HG03571 (cell line): ENCODE measurements around the gene RRAGD.
A peak's percentile ranks its signal among the peaks of the same experiment; 100 is the strongest.

ENCODE experiments used
- ATAC-seq: cut with Tn5 transposase; IDR thresholded peaks from one replicate; pipeline ENCODE4 v1.9.1; 2021; ENCODE audit not compliant: unreplicated experiment

The RRAGD gene

GRCh38 chr6:89412071-89413005 is at the start of gene RRAGD:
RRAGD (minus strand) TSS chr6:89412273; CDS start chr6:89411993, 280 bp downstream.
- ATAC-seq, result peak; percentile 62

GRCh38 chr6:89460713-89461112 is 48.6 kb upstream of the RRAGD start:
- no peak for ATAC-seq

- ATAC-seq, result no peak
Measured at GRCh38 chr6:89459501-89459900, 47.4 kb upstream of the RRAGD start.

- no peak for ATAC-seq
Measured at GRCh38 chr6:89458704-89459103, 46.6 kb upstream of the RRAGD start.

GRCh38 chr6:89454300-89454699 is 42.2 kb upstream of the RRAGD start:
- ATAC-seq, result no peak

- ATAC-seq, result no peak
Measured at GRCh38 chr6:89452281-89452680, 40.2 kb upstream of the RRAGD start.

GRCh38 chr6:89449193-89449592 is 37.1 kb upstream of the RRAGD start:
- ATAC-seq, result no peak

- ATAC-seq, result no peak
Measured at GRCh38 chr6:89443658-89444057, 31.6 kb upstream of the RRAGD start.

- no peak for ATAC-seq
Measured at GRCh38 chr6:89440200-89440599, 28.1 kb upstream of the RRAGD start.

GRCh38 chr6:89439014-89439413 is 26.9 kb upstream of the RRAGD start:
- ATAC-seq, result no peak

- ATAC-seq, result no peak
Measured at GRCh38 chr6:89438248-89438647, 26.2 kb upstream of the RRAGD start.

- ATAC-seq, result no peak
Measured at GRCh38 chr6:89436226-89436625, 24.2 kb upstream of the RRAGD start.

- ATAC-seq, result no peak
Measured at GRCh38 chr6:89434954-89435353, 22.9 kb upstream of the RRAGD start.

GRCh38 chr6:89434150-89434499 is 22.1 kb upstream of the RRAGD start:
- no peak for ATAC-seq

GRCh38 chr6:89433252-89434149 is 21.4 kb upstream of the RRAGD start:
- ATAC-seq, result peak; percentile 50

GRCh38 chr6:89432875-89433251 is 20.8 kb upstream of the RRAGD start, which contains the start of gene ANKRD6:
ANKRD6 (plus strand) TSS chr6:89433152; CDS start chr6:89566977, 133,825 bp downstream.
- ATAC-seq, result peak; percentile 86

- ATAC-seq, result no peak
Measured at GRCh38 chr6:89430201-89430962, 18.3 kb upstream of the RRAGD start.

- no peak for ATAC-seq
Measured at GRCh38 chr6:89416796-89417195, 4.7 kb upstream of the RRAGD start.

GRCh38 chr6:89415185-89415584 is 3.1 kb upstream of the RRAGD start:
- ATAC-seq, result no peak

GRCh38 chr6:89414215-89414614 is 2.1 kb upstream of the RRAGD start:
- ATAC-seq, result no peak

GRCh38 chr6:89413006-89413400 is 930 bp upstream of the RRAGD start:
- no peak for ATAC-seq
